AG10803 (cell line): ENCODE data around the gene SYT8.

Experiments used
- DNase-seq: peaks from one replicate; pipeline ENCODE4 v3.0.0; 2010; ENCODE audit warnings: low read depth
- H3K4me3 ChIP-seq: 2 replicates; pipeline ENCODE4 v1.5.1; 2011; ENCODE audit warnings: mild to moderate bottlenecking, low read length, control low read depth
- CTCF ChIP-seq: conservative IDR thresholded peaks from 2 replicates; pipeline ENCODE4 v1.5.1; 2011; ENCODE audit warnings: mild to moderate bottlenecking, low read length, control low read depth, inconsistent platforms

SYT8 gene

GRCh38 chr11:1847926-1848639 lies 13.3 kb downstream of the SYT8 start:
- no peak overlapping the region for H3K4me3 ChIP-seq
- no peak for TF ChIP-seq CTCF
- DNase-seq: no peak

- no peak overlapping the region for H3K4me3 ChIP-seq
- DNase-seq: no peak
- TF ChIP-seq CTCF: no peak
Observed at GRCh38 chr11:1848640-1849430, 14.0 kb downstream of the SYT8 start.

GRCh38 chr11:1851468-1852180 lies 16.8 kb downstream of the SYT8 start:
- H3K4me3 ChIP-seq: no peak overlapping the region
- DNase-seq: no peak
- no peak for TF ChIP-seq CTCF

- no peak overlapping the region for H3K4me3 ChIP-seq
- DNase-seq: no peak
- TF ChIP-seq CTCF: no peak
Observed at GRCh38 chr11:1852271-1852876, 17.6 kb downstream of the SYT8 start.

GRCh38 chr11:1852877-1853276 lies 18.1 kb downstream of the SYT8 start, which contains the start of gene LSP1:
Gene LSP1, plus strand, starts transcription at chr11:1853084. Its CDS starts 61 bp downstream, at chr11:1853145.
- TF ChIP-seq CTCF: no peak
- no peak within 1 kb of the TSS for H3K4me3 ChIP-seq
- no peak for DNase-seq

GRCh38 chr11:1853376-1854131 lies 18.8 kb downstream of the SYT8 start:
- no peak for DNase-seq
- H3K4me3 ChIP-seq: no peak overlapping the region
- TF ChIP-seq CTCF: no peak
